Kidney glomerular epithelial cell (primary cell): Measurements from ENCODE around the gene BAG5.

ENCODE experiments used
- DNase-seq: peaks from one replicate; lab custom pipeline; 2025; lab: John Stamatoyannopoulos, UW

BAG5 gene

GRCh38 chr14:103509864-103510723 is 52.4 kb downstream of the BAG5 start:
- no peak for DNase-seq

- no peak for DNase-seq
Measured at GRCh38 chr14:103508521-103509329, 53.7 kb downstream of the BAG5 start.

- DNase-seq = no peak
Measured at GRCh38 chr14:103507751-103508150, 54.7 kb downstream of the BAG5 start.
